BJ (cell line): ENCODE results near the gene RASGRF2. TPM values are rescaled to one million over a fixed set of nuclear protein-coding genes. Genes with fewer than 3 reads are reported as not detected.

Experiments used
- CTCF ChIA-PET: fragments of 350-600 bp; formaldehyde crosslinking; extraction: SDS; loops from one replicate; lab custom pipeline; 2021; ENCODE audit warnings: antibody characterized with exemption, inconsistent platforms; lab: Yijun Ruan, JAX
- POLR2A ChIA-PET: fragments of 300-600 bp; sonication (Branson Sonifier 250); formaldehyde crosslinking; extraction: SDS; loops from one replicate; lab custom pipeline; 2021; ENCODE audit warnings: antibody characterized with exemption; lab: Charles Lee
- DNase-seq: peaks from one replicate; pipeline ENCODE4 v3.0.0-alpha.2; 2011; ENCODE audit warnings: low read depth
- H3K27me3 ChIP-seq: 2 replicates; pipeline ENCODE4 v1.6.0; 2011; ENCODE audit warnings: low read length; ENCODE audit not compliant: control insufficient read depth, insufficient read depth
- H3K36me3 ChIP-seq: 2 replicates; pipeline ENCODE4 v1.5.1; 2011; ENCODE audit warnings: low read length; ENCODE audit not compliant: control insufficient read depth, insufficient read depth
- H3K4me3 ChIP-seq: 2 replicates; pipeline ENCODE4 v1.5.1; 2011; ENCODE audit warnings: low read depth, mild to moderate bottlenecking, control low read depth, low read length
- polyA plus RNA-seq: library from polyadenylated mRNA; depleted of rRNA; stranded (reverse); fragments of >200 nt; gene quantifications from 2 replicates; pipeline ENCODE4 v1.2.3, GENCODE V29; 2011
- TF ChIP-seq, protein P1 (sequence below): IDR thresholded peaks from 2 replicates; pipeline ENCODE4 v1.5.1; 2011; ENCODE audit warnings: low read depth, mild to moderate bottlenecking, control low read depth, inconsistent platforms, low read length, moderate library complexity; ENCODE audit not compliant: insufficient read depth

Gene RASGRF2
- polyA plus RNA-seq, 1 experiment, result 0.85 TPM

DNA sequence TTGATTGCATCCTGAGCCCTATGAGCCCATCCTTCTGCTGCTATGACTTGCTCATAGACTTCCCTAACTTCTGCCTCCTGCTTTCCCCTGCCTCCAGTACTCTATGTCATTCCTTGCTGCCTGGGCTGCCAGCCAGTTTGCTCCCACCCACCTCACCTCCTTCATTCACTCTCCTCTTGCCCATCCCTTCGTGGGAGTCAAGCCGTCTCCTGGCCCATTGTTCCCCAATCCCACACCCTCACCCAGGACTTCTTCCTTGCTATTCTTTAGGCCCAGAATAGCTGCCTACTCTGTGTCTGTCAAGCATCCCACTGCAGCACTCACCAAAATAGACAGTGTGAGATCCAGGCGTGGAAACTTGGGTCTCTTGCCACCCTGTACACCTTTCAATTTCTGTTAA lies 131.0 kb downstream of the RASGRF2 start:
- DNase-seq, result no peak
- ChIA-PET POLR2A (no interaction called here), CTCF (interaction anchor here (0.6 to 1.9 kb wide), 3 partner anchors 17 to 839 kb away, joined by 3 to 6 read pairs (median 4); no protein-coding TSS in a partner anchor)
- Histone ChIP-seq H3K4me3 (no peak overlapping the region), H3K36me3 (no peaks in the 10 kb centered on the region), H3K27me3 (no peaks in the 10 kb centered on the region)
- TF ChIP-seq, protein P1, sequence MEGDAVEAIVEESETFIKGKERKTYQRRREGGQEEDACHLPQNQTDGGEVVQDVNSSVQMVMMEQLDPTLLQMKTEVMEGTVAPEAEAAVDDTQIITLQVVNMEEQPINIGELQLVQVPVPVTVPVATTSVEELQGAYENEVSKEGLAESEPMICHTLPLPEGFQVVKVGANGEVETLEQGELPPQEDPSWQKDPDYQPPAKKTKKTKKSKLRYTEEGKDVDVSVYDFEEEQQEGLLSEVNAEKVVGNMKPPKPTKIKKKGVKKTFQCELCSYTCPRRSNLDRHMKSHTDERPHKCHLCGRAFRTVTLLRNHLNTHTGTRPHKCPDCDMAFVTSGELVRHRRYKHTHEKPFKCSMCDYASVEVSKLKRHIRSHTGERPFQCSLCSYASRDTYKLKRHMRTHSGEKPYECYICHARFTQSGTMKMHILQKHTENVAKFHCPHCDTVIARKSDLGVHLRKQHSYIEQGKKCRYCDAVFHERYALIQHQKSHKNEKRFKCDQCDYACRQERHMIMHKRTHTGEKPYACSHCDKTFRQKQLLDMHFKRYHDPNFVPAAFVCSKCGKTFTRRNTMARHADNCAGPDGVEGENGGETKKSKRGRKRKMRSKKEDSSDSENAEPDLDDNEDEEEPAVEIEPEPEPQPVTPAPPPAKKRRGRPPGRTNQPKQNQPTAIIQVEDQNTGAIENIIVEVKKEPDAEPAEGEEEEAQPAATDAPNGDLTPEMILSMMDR, result no peak

DNA sequence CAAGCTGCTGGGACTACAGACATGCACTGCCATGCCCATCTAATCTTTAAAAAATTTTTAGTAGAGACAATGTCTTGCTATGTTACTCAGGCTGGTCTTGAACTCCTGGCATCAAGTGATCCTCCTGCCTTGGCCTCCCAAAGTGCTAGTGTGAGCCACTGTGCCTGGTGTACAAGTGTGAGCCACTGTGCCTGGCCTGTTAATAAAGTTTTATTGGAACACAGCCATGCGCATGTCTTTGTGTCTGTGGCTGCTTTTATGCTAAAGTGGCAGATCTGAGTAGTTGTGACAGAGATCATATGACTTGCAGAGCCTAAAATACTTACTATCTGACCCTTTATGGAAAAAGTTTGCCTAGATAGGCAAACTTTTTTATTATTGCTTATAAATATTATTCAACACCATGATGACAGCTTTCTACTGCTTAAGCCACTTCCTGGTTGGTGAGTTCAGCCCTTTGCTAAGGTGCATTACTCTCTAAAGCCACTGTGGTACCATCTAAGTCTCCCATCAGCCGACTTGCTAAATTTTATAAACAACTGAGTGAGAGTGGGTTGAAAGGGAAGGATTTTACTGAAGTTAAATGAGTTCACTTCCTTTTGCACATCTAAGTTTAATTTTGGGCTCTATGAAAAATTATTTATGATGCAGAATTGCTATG lies 133.5 kb downstream of the RASGRF2 start:
- TF ChIP-seq, protein P1, result no peak
- H3K27me3 ChIP-seq, result no peaks in the 10 kb centered on the region
- H3K4me3 ChIP-seq, result no peak overlapping the region
- POLR2A ChIA-PET, result no interaction called here
- DNase-seq, result no peak
- CTCF ChIA-PET, result interaction anchor here (2.1 kb wide), 1 partner anchor 10 kb away, joined by 7 read pairs; no protein-coding TSS in a partner anchor
- H3K36me3 ChIP-seq, result no peaks in the 10 kb centered on the region

DNA sequence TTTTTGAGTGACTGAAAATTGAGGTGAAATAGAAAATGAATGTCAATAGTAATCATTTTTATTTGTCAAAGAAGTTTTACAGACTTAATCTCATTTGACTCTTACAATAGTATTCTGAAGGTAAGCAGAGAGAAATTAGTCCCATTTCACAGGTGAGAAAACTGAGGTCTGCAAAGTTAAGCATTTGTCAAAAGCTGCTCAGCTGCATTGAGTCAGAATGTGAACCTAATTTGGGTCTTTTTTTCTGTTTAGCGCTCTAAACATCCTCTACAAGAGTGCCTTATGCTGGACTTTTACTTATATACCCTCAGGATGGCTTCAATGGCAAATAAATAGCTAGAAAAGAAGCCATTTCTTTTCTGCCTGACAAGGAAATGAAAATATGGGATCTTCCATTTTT lies 135.7 kb downstream of the RASGRF2 start:
- Histone ChIP-seq H3K27me3 (no peaks in the 10 kb centered on the region), H3K4me3 (no peak overlapping the region), H3K36me3 (no peaks in the 10 kb centered on the region; the same call in 1 of the 2 replicates)
- ChIA-PET POLR2A (no interaction called here), CTCF (interaction anchor here (1.4 to 1.6 kb wide), 2 partner anchors 12 to 32 kb away, joined by 3 to 5 read pairs; no protein-coding TSS in a partner anchor)
- TF ChIP-seq, protein P1, result no peak
- no peak for DNase-seq

- Histone ChIP-seq H3K36me3 (no peaks in the 10 kb centered on the region; the same call in 1 of the 2 replicates), H3K4me3 (no peak overlapping the region), H3K27me3 (no peaks in the 10 kb centered on the region)
- ChIA-PET CTCF (no interaction called here), POLR2A (no interaction called here)
- peak; percentile 17 for DNase-seq
- TF ChIP-seq, protein P1, result no peak
Observed at GRCh38 chr5:81097713-81098112, 137.6 kb downstream of the RASGRF2 start.

DNA sequence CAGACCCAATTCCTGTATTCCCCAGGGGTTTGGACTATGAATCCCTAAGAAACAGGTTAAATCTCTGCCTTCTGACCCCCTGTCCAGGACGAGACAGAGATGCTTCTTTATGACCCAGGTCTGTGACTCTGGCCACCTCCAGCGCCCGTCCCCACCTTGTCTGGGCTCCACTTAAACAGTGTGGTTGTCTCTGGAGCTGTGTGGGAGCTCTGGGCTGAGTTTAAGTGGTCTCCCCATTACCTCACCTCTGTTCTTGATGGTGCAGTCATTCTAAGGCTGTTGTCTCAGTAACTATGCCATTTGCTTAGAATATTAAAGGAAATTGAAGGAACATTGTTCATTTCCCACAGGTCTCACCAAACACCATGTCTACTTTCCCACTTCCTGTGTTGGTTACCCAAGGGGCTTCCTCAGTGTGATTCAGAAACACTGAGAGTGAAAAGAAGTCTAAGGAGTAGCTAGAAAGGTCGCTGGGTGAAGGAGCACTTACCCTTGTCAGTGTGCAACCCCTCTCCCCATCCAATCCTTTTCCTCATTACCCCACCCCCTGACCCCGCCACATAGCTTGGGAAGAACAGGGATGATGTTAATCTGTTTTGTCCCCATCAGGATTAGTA lies 145.2 kb downstream of the RASGRF2 start:
- no peak for DNase-seq
- POLR2A ChIA-PET, result no interaction called here
- Histone ChIP-seq H3K4me3 (no peak overlapping the region), H3K36me3 (no peaks in the 10 kb centered on the region; the same call in 1 of the 2 replicates), H3K27me3 (no peaks in the 10 kb centered on the region)
- CTCF ChIA-PET, result interaction anchor here (0.6 to 0.7 kb wide), 2 partner anchors 15 to 90 kb away, joined by 3 to 4 read pairs; no protein-coding TSS in a partner anchor
- TF ChIP-seq, protein P1, result no peak
